Natural killer cell (primary cell): ENCODE results near the gene MALRD1. TPM values are rescaled to one million over a fixed set of nuclear protein-coding genes. Genes with fewer than 3 reads are reported as not detected.

ENCODE experiments used
- ATAC-seq, 3 donors: fragments of 150-1000 bp in 2 of 3; fragments of 200-7000 bp in 1 of 3; cut with Tn5 transposase; 1 replicate in 1 of 3; 2 replicates in 2 of 3; pipeline ENCODE4 v1.10.0; 2021; ENCODE audit warnings: mild to moderate bottlenecking in 2 of 3, moderate library complexity in 2 of 3
- DNase-seq, 2 donors: peaks; one replicate each; pipeline versions ENCODE4 v3.0.0 to v3.0.0-alpha.2; 2013 to 2021; ENCODE audit warnings: mixed read lengths in 1 of 2
- H3K27ac ChIP-seq: one replicate; pipeline ENCODE4 v1.5.1; 2013; ENCODE audit warnings: mild to moderate bottlenecking, low read length
- H3K27me3 ChIP-seq: one replicate; pipeline ENCODE4 v1.6.1; 2013; ENCODE audit warnings: low read length; ENCODE audit not compliant: control insufficient read depth, insufficient read depth
- H3K36me3 ChIP-seq: one replicate; pipeline ENCODE4 v1.6.1; 2013; ENCODE audit warnings: low read length; ENCODE audit not compliant: control insufficient read depth, insufficient read depth
- H3K4me1 ChIP-seq: one replicate; pipeline ENCODE4 v1.6.1; 2013; ENCODE audit warnings: low read length; ENCODE audit not compliant: control insufficient read depth, insufficient read depth
- H3K4me3 ChIP-seq: one replicate; pipeline ENCODE4 v1.5.1; 2013; ENCODE audit warnings: low read length
- H3K9me3 ChIP-seq: one replicate; pipeline ENCODE4 v1.6.1; 2013; ENCODE audit warnings: low read length; ENCODE audit not compliant: control insufficient read depth, insufficient read depth
- H3K27ac Mint-ChIP-seq, 2 donors: one replicate each; pipeline ENCODE4 v1.8.0; 2022; ENCODE audit warnings: mild to moderate bottlenecking in 2 of 2, mixed read lengths in 2 of 2, moderate library complexity in 1 of 2
- H3K27me3 Mint-ChIP-seq, 2 donors: one replicate each; pipeline ENCODE4 v1.8.0; 2022; ENCODE audit warnings: low read depth in 2 of 2, mixed read lengths in 2 of 2
- H3K36me3 Mint-ChIP-seq: one replicate; pipeline ENCODE4 v1.8.0; 2022; ENCODE audit warnings: mixed read lengths
- H3K4me1 Mint-ChIP-seq, 2 donors: one replicate each; pipeline ENCODE4 v1.8.0; 2022; ENCODE audit warnings: mixed read lengths in 2 of 2
- H3K4me3 Mint-ChIP-seq: one replicate; pipeline ENCODE4 v1.8.0; 2022; ENCODE audit warnings: mild to moderate bottlenecking, moderate library complexity, mixed read lengths
- H3K9me3 Mint-ChIP-seq, 2 donors: one replicate each; pipeline ENCODE4 v1.8.0; 2022; ENCODE audit warnings: mixed read lengths in 2 of 2
- CTCF ChIP-seq: fragments of 200-600 bp; IDR thresholded peaks from one replicate; pipeline ENCODE4 v1.8.0; 2022; ENCODE audit warnings: antibody characterized with exemption
- WGBS: methylation state at CpG from one replicate; pipeline ENCODE4 v1.1.7; 2013; ENCODE audit warnings: missing lambda C conversion rate; ENCODE audit not compliant: insufficient coverage; 5-methylcytosine and 5-hydroxymethylcytosine counted together
- intact Hi-C: fragments of 100-400 bp; cut with micrococcal nuclease; formaldehyde crosslinking; loops from one replicate; pipeline ENCODE4 v1.14.2; 2022
- total RNA-seq, 4 donors: library from RNA; stranded (reverse); fragments of 120-200 nt in 1 of 4; gene quantifications; one replicate each; pipeline versions ENCODE4 v1.2.3 to v1.2.4, GENCODE V29; 2013 to 2022

The MALRD1 gene
- total RNA-seq, 3 donors from 2014 or later (not counting 1 experiment from before 2014, with no cell fraction given), result not detected

GRCh38 chr10:19158358-19158757, 109.8 kb downstream of the MALRD1 start:
- DNase-seq (no peak), ATAC-seq (no peak)
- no peak for TF ChIP-seq CTCF
- H3K27ac ChIP-seq, result no peak overlapping the region
- Mint-ChIP-seq H3K27me3 (no peaks in the 10 kb centered on the region), H3K9me3 (peaks cover 6 to 7% of the 10 kb centered on the region in 2 donors), H3K4me3 (no peak overlapping the region), H3K27ac (no peak overlapping the region), H3K4me1 (no peaks in the 10 kb centered on the region), H3K36me3 (no peaks in the 10 kb centered on the region)
- intact Hi-C loops, result no loop called here
- WGBS, result 100% methylated on average over 2 of the region's 2 CpGs
- H3K9me3 ChIP-seq, result no peaks in the 10 kb centered on the region
- H3K27me3 ChIP-seq, result no peaks in the 10 kb centered on the region
- no peaks in the 10 kb centered on the region for H3K4me1 ChIP-seq
- no peak overlapping the region for H3K4me3 ChIP-seq
- H3K36me3 ChIP-seq, result no peaks in the 10 kb centered on the region

- no peak overlapping the region for H3K27ac Mint-ChIP-seq
- no peaks in the 10 kb centered on the region for H3K4me1 Mint-ChIP-seq
- H3K4me3 Mint-ChIP-seq, result no peak overlapping the region
- TF ChIP-seq CTCF, result no peak
- H3K9me3 Mint-ChIP-seq, result peaks cover 6 to 7% of the 10 kb centered on the region in 2 donors
- no peaks in the 10 kb centered on the region for H3K9me3 ChIP-seq
- no peak overlapping the region for H3K4me3 ChIP-seq
- DNase-seq, result no peak
- no peaks in the 10 kb centered on the region for H3K27me3 Mint-ChIP-seq
- H3K4me1 ChIP-seq, result no peaks in the 10 kb centered on the region
- H3K36me3 ChIP-seq, result no peaks in the 10 kb centered on the region
- H3K36me3 Mint-ChIP-seq, result no peaks in the 10 kb centered on the region
- no peak for ATAC-seq
- intact Hi-C loops, result no loop called here
- 82% methylated on average over 3 of the region's 3 CpGs for WGBS
- no peaks in the 10 kb centered on the region for H3K27me3 ChIP-seq
- H3K27ac ChIP-seq, result no peak overlapping the region
Observed at GRCh38 chr10:19158870-19159269, 110.3 kb downstream of the MALRD1 start.

GRCh38 chr10:19164461-19164860, 115.9 kb downstream of the MALRD1 start:
- no peaks in the 10 kb centered on the region for H3K36me3 Mint-ChIP-seq
- no peak for ATAC-seq

More at GRCh38 chr10:19164461-19164860, 115.9 kb downstream of the MALRD1 start:
- Mint-ChIP-seq H3K9me3 (peaks cover 10 to 12% of the 10 kb centered on the region in 2 donors), H3K4me3 (no peak overlapping the region), H3K27me3 (no peaks in the 10 kb centered on the region), H3K27ac (no peak overlapping the region), H3K4me1 (no peaks in the 10 kb centered on the region)
- intact Hi-C loops, result no loop called here
- no peak overlapping the region for H3K27ac ChIP-seq
- no peaks in the 10 kb centered on the region for H3K4me1 ChIP-seq
- no peaks in the 10 kb centered on the region for H3K27me3 ChIP-seq
- TF ChIP-seq CTCF, result no peak
- DNase-seq, result no peak
- no peaks in the 10 kb centered on the region for H3K36me3 ChIP-seq
- 100% methylated on average over 1 of the region's 1 CpG for WGBS
- no peak overlapping the region for H3K4me3 ChIP-seq
- H3K9me3 ChIP-seq, result no peaks in the 10 kb centered on the region
